NCI-H226 (cell line): ENCODE results near the gene ENTPD2.
A peak's percentile ranks its signal among the peaks of the same experiment; 100 is the strongest.

Source experiments
- DNase-seq: peaks from one replicate; pipeline ENCODE4 v3.0.0-alpha.2; 2015

The ENTPD2 gene

DNA sequence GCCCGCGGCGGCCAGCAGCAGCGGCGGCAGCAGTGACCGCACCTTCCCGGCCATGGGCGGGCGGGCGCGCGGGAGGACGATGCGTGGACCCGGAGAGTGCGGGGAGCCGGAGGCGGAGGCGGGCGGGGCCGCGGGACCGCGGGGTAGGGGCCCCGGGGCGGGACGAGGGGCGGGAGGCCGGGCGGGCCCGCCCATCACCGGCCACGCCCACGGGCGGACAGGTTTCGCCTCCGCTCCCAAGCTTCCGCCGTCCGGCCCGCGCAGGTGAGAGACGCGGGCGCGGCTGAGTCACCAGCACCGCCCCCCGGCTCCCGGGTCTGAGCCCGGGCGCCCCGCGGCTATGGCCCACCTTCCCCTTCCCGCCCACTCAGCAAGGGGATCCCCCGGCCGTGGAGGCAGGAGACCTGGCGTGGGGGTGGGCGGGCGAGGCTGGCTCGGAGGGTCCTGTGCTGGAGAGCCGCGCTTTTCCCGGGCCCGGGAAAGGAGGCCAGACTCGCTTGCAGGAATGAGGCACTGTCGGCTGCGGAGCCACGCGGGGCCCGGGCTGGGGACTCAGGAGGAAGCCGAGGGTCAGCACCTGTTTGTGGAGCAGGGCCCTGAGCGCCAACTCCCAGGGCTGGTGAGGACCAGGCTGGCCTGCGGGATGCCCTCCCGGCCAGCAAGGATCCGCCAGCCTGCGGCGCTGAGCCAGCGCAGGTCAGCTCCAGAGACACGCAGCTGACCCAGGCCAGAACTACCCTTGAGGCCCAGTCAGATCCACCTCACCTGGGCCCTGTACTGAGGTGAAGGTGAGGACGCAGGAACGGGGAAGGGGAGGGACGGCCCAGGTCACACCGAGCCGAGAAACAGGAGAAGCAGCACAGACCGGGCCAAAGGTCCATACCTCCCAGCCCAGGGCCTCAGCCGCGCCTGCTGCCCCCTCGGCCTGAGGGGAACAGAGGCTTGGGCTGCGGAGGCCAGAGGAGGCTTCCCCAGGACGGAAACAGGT, at the start of gene ENTPD2:
Gene ENTPD2, minus strand, starts transcription at position 118 of the 988 bp plus-strand sequence. Its CDS starts 64 bp downstream, at position 54.
- peak; percentile 56 for DNase-seq

DNA sequence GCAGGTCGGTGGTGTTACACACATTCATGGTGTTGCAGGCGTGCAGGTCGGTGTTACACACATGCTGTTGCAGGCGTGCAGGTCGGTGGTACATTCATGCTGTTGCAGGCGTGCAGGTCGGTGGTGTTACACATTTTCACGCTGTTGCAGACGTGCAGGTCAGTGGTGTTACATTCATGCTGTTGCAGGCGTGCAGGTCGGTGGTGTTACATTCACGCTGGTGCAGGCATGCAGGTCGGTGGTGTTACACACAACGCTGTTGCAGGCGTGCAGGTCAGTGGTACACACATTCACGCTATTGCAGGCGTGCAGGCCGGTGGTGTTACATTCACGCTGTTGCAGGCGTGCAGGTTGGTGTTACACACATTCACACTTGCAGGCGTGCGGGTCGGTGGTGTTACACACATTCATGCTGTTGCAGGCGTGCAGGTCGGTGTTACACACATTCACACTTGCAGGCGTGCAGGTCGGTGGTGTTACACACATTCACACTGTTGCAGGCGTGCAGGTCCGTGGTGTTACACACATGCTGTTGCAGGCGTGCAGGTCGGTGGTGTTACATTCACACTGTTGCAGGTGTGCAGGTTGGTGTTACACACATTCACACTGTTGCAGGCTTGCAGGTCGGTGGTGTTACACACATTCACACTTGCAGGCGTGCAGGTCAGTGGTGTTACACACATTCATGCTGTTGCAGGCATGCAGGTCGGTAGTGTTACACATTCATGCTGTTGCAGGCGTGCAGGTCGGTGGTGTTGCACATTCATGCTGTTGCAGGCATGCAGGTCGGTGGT, 49.5 kb upstream of the ENTPD2 start:
- DNase-seq: no peak

DNA sequence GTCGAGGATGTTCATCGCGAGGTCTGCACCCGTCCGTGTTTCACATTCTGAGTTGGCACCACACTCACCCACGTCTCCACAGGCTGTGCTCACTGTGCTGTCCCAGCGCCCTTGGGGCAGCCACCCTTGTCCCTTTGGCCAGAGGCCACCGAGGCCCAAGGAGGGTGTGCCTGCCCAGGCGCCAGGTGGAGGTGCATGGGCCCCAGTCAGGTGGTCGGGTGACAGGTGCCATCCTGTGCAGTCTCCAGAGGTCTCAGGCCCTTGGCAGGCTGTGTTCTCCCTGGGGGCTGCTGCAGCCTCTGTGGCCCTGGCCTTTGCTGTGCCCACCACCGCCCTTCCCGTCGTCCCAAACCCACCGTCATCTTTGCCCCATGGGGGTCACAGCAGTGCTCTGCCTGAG, 45.4 kb upstream of the ENTPD2 start:
- DNase-seq: no peak

DNA sequence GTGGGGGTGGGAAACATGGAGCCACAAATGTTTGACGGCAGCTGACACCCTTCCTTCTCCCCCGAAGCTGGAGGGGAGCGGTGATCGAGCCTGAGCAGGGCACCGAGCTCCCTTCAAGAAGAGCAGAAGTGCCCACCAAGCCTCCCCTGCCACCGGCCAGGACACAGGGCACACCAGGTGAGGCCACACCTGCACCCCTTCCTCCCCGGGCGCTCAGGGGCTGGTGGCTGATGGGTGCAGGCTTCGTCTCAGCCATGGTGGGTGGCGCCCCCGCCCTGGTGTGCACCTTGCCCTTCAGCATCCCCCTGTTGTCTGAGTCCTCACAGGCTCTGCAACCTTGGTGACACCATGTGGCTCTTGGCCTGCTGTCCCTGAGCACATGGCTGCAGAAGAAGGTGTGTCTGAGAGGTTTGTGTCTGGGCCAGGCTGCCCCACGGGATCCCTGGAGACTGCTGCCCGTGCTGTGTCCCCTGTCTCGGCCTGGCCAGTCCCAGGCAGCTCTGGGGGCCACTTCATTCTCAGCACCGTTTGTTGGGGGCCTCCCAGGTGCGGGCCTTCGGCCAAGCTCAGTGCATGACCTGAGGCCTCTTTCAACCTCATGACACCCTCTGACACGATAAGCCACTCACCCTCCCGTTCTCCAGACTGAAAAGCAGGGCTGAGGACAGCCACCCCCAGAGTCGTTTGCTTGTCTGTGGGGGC, 44.1 kb upstream of the ENTPD2 start:
- no peak for DNase-seq

DNA sequence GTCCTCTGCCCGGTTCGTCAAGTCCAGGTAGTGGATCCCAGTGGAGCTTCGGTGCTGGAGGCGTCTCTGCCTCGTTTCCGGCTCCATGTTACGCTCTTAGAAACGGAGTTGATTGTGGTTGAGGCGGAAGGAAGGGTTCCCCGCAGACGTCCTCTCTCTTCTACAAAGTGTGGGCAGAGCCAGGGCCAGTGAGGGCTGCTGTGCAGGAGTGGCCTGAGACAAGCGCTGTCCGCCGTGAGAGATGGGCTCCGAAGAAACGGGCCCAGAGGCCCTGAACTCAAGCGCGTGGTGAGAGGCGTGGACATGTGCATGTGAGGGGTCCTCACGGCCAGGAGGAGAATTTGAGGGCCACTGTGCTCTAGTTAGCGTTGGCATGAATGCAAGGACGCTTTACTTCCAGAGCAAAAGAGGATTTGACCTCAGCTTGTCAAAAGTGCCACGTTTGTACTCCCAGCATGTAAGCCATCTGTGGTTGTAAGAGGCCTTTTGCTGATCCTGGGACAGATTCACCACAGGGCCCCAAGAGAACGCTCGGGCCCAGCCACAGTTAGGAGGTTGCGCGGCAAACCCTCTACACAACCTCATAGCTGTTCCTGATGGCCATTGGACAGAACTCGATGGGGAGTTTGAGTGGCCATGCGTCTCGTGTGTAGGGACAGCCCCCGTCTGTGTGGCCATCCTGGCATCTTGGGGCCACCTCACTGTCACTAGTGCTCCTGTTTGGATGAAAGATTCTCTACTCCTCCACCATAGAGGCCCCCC, 43.1 kb upstream of the ENTPD2 start:
- DNase-seq: no peak

DNA sequence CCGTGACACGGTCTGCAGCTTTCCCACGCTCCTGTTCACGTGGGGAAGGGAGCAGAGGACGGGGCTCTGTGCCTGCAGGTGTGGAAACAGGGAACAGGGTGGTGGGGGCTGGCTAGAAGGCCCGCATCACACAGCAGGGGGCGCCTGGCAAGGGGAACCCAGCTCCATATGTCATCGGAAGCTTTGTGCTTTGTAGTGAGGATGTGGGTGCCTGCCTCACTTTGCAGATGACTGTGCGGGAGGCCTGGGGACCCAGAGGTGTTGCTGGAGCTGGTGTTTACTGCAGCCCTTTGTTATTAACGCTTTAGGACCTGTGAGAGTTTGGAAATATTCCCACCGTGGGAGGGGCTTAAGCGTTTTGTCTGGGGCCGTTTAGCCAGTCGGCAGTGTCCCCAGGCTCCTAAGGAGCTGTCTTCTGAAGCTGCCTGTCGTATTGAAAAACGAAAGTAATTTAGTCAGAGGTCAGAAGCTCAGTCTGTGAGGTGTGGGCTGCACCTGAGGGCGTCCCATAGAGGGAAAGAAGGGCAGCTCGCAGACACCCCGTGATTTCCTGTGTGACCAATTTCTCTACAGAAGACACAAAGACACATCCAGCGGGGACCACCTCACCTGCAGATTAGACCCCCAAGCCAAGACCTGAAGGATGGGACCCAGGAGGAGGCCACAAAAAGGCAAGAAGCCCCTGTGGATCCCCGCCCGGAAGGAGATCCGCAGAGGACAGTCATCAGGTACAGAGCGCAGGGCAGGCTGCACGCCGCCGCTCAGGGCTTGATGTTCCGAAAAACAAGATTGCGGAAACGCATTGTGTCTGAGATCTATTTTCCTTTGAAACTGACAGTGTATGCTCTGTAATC, 42.0 kb upstream of the ENTPD2 start:
- no peak for DNase-seq

DNA sequence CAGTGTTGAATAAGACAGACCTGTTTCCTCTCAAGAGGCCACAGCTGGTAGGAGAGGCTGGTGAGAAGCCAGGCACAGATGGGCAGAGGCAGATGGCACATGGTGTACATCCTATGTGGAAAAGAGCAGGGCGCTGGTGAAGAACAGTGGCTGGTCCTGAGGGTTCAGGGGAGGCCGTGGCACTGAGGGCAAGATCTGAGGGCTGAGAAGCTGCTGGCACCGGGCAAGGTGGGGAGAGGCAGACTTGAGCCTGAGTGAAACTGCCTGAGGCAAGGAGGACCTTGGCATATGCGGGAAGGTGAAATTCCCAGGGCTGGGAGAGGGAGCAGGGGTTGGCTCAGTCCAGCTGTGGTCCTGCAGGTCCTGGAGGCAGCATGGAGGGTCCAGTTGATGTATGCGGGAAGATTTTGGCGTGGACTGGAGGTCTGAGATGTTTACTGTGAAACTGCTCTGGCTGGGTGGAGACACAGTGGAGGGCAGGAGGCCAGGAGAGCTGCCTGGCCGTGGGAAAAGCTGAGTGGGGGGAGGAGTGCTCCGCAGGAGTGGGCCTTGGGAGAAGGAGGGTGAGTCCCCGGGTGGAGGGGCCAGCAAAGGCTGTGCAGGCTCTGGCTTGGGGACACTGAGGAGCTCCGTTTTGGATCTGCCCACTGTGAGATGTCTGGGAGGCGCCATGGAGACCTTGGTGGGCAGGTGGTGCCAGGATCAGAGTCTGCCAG, 35.5 kb upstream of the ENTPD2 start:
- DNase-seq: no peak

DNA sequence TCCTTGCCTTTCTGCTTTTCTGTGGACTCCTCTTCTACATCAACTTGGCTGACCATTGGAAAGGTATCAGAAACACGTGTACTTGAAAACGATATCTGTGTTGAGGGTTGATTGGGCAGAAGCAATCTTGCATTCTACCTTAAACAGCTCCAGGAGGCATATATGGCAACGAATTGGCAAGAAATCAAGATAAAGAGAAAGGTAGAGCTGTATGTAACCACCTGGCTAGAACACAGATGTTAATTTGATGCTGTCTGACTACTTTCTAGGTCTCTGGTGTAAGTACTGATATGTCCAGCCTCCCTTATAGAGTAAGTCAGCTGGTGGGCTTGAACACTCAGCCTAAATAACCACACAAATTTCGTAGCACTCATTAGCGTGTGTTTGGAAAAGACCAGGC, 34.3 kb upstream of the ENTPD2 start:
- DNase-seq: no peak

DNA sequence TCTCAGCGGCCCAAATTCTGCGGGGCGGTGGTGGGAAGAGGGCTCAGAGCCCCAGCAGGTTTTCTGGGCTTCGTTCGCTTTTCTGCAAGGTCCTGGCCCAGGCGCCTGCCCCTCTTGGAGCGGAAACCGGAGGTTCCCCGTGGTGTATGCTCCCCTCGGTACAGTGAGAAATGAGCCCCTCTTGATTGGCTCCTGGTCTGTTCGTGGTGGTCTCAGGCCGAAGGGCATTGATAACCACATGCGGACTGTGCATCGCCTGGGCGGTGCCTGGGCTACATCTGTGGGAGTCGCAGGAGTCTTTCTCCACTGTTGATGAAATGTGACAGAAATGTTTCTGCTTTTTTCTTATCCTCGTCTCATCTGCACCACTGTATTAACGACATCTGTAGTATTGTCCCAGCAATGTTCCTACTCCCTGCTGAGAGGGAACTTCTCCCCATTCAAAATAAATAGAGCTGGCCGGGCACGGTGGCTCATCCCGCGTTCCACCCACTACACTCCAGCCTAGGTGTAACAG, 33.6 kb upstream of the ENTPD2 start:
- no peak for DNase-seq

DNA sequence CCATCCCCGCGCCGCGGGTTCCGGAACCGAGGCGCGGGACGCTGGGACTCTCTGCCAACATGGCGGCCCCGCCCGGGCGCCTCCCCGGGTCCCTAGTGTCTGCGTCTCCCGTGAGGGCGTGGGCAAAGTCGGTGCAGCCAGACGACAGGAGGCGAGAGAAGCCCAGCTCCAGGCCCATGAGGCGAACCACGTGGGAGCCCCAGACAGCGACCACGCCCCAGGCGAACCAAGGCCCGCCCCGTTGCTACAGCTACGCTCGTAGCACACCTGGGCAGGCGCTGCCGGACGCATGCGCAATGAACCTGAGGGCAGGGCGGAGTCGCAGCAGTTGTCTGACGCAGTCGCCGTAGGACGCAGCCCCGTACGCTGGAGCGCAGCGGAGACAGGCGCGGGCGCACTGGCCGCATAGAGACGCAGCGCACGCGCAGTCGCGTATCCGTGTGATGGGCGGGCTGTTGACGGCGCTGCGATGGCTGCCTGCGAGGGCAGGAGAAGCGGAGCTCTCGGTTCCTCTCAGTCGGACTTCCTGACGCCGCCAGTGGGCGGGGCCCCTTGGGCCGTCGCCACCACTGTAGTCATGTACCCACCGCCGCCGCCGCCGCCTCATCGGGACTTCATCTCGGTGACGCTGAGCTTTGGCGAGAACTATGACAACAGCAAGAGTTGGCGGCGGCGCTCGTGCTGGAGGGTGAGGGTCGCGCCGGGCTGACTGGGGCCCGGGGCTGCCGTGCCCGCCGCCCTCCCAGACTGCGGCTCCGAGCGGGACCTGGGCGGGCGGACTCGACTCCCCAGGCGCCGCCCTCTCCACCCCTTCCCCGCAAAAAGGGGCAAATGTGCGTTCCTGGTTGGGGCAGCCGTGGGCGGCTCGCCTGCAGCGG, 32.9 kb upstream of the ENTPD2 start, which contains the start of gene MAN1B1:
Gene MAN1B1, plus strand, starts transcription at position 455 of the 878 bp plus-strand sequence. Its CDS starts 15 bp downstream, at position 470.
- peak; percentile 98 for DNase-seq

DNA sequence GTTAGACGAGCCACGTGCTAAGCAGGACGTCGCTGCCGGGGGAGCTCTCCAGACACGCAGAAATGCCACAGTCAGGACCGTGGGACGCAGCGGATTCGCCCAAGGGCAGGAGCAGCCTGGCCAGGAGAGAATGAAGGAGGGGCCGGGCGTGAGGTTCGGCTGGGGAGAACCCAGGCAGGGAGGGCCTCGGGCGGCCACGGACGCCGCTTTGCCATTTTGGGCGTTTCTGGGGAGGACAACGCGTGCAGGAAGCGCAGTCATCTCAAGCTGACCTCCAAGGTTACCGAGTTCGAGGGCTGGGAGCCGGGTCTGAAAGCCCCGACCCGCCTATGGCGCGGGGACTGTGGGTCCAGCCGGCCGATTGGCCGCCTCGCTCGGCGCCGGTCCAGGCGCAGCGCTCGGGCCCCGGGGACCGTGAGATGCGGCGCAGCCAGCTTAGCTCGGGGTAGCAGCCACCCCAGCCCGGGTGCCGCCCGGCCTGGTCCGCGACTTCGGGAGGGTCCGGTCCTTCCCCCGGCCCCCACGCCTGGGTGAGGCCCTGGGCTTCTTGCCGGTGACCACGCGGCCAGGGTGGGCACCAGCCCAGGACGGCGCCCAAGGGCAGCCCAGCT, 32.2 kb upstream of the ENTPD2 start:
- peak; percentile 45 for DNase-seq

DNA sequence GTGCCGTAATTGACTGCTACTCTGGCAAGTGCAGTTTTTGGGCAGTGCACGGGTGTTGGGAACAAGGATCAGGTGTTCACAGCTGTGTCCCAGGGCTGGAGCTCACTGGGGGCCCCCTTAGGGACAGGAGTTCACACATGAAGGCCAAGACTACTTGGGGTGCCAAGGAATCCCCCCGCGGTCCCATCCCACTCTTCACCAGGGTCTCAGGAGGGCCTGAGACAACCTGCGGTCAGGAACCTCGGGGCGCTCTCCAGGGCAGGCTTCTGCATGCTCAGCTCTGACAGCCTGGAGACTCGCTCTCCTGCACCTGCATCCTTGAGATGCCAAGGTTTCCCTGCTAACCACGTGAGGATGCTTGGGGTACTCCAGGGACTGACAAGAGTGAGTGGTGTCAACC, 30.7 kb upstream of the ENTPD2 start:
- DNase-seq: no peak

DNA sequence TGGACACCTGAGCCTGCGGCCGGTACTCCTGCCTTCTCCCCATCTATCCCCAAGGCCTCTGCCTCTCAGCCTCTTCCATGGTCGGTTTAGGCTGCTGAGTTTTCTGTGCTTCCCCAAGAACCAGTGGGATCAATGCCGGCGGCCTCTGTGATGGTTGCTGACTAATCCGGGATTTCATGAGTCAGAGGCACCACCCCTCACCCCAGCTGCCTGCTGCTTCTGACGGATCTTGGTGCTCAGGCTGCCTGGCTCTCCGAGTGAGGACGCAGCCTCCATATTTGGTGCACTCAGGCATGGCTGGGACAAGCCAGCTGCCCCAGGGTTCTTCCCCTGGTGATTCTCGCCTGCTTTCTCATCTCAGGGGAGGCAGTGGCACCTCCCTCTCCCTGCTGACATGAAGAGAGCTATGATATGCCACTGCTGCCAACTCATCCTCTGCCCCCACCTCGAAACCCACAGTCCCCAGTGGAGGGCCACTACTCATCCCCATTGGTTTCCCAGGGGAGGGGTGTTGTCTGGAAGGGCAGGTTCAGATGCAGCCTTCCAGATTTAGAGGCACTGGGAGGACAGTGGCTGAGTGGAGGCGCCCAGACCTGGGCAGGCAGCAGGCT, 29.6 kb upstream of the ENTPD2 start:
- DNase-seq: peak; percentile 90

DNA sequence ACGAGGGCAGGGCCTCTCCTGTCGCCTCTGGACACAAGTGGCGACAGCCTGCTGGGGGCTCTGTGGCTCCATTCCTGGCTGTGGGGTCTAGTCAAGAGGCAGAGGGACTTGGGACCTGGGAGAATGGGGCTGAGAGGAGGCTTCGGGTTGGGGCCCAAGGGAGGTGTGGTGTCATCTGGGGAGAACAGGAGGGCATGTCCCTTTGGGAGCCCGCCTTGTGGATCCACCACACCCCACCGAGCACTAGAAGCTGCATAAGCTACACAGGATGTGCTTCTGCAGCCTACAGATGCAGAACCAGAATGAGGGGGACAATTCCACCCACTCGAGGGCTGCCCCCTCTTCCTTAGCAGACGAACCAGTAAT, 29.0 kb upstream of the ENTPD2 start:
- no peak for DNase-seq

DNA sequence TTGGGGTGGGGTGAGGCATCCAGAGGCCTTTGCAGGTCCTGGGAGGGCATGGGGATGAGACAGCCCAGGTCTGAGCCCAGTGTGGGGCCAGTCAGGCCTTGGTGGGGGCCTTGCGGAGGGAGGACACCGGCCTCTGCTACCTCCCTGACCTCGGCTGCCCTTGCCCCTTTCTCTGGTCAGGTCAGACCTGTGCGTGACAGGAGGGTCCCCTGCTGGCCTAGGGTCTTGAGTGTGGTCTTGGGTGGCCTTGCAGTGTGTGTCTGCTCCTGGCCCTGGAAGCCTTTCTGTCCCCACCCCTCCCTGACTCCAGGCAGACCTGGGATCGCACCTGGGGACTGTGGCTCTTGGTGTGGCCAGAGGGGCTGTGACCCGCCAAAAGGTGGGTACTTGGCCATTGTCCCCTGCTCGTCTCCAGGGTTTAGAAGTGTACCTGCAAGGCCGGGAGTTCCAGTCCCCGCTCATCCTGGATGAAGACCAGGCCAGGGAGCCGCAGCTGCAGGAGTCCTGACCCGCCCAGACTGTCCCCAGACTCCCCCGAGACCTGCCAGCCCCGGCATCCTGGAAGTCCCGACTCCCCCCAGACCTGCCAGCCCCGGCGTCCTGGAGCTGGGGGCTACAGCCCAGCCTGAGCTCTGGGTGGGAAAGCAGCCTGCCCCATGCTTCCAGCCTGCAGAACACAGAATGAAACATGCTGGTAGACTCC, 28.5 kb upstream of the ENTPD2 start:
- DNase-seq: no peak

DNA sequence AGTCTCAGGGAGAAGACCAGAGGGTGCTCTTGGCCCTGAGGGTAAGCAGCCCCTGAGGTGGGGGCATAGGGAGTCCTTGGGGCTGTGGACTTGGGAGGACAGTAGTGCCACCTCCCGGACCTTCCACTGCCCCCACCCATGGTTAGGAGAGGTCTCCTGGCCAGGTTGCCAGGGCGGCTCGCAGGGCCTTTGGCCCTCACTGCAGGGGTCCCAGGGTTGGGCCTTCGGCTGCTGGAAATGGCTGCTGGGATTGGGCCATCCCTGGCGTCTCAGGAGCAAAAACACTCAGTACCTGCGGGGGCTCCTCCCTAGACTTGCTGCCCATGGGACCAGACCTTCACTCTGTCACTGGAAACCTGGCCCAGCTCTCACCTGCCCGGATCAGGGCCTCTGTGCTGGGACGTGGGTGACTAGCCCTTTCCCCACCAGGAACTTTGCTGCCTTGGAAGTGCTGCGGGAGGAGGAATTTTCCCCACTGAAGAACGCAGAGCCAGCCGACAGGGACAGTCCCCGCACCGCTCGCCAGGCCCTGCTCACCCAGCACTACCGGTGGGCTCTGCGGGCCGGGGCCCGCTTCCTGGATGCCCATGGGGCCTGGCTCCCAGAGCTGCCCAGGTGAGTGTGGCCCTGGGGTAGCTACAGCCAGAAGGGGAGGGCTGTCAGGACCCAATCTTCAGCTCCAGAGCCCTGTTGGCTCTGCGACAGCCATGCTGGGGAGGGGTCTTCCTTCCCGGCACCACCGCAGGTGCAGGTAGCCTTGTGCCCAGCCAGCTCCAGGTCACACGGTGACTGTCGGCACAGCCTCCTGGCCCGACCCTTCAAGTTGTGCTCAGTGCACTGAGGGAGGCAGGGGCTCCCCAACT, 26.6 kb upstream of the ENTPD2 start:
- DNase-seq: no peak

DNA sequence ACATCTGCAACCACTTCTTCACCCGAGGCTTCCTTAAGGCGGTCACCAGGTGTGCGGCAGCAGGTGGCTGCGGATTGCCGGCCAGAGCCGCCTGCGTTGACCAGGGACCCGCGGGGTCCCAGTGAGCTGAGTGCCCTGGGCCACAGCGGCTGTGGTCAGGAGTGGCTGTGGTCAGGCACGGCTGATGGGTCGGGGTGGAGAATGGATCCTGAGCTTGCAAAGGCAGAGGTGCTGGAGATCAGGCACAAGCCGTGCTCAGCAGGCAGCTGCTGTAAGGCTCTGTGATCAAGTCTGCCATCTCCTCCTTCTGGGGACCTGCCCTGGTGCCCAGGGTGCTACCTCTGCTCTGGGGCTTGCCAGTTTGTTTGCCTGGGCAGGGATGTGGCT, 25.5 kb upstream of the ENTPD2 start:
- DNase-seq: no peak
